Naive B cell (primary cell): Measurements from ENCODE around the gene SSH2. TPM values are rescaled to one million over a fixed set of nuclear protein-coding genes. Genes with fewer than 3 reads are reported as not detected.

ENCODE experiments used
- ATAC-seq, 2 donors: fragments of 150-1000 bp; cut with Tn5 transposase; 2 replicates each; pipeline ENCODE4 v1.10.0; 2021; ENCODE audit warnings: low read depth in 2 of 2, mild to moderate bottlenecking in 2 of 2, moderate library complexity in 2 of 2
- DNase-seq: peaks from one replicate; pipeline ENCODE4 v3.0.0; 2022
- H3K27ac Mint-ChIP-seq, 6 donors: one replicate each; pipeline ENCODE4 v1.8.0; 2020 to 2022; ENCODE audit warnings: mild to moderate bottlenecking in 6 of 6, mixed read lengths in 6 of 6, moderate library complexity in 5 of 6, inconsistent platforms in 2 of 6
- H3K27me3 Mint-ChIP-seq, 3 donors: one replicate each; pipeline ENCODE4 v1.8.0; 2021 to 2022; ENCODE audit warnings: mixed read lengths in 3 of 3, mild to moderate bottlenecking in 1 of 3
- H3K36me3 Mint-ChIP-seq, 2 donors: one replicate each; pipeline ENCODE4 v1.8.0; 2020 to 2022; ENCODE audit warnings: mixed read lengths in 2 of 2, inconsistent platforms in 1 of 2, mild to moderate bottlenecking in 1 of 2
- H3K4me1 Mint-ChIP-seq, 3 donors: one replicate each; pipeline ENCODE4 v1.8.0; 2020 to 2022; ENCODE audit warnings: mixed read lengths in 3 of 3, inconsistent platforms in 1 of 3, mild to moderate bottlenecking in 1 of 3, moderate library complexity in 1 of 3
- H3K4me3 Mint-ChIP-seq, 8 donors: one replicate each; pipeline ENCODE4 v1.8.0; 2020 to 2022; ENCODE audit warnings: mild to moderate bottlenecking in 8 of 8, mixed read lengths in 8 of 8, moderate library complexity in 8 of 8, inconsistent platforms in 2 of 8
- H3K9me3 Mint-ChIP-seq, 7 donors: one replicate each; pipeline ENCODE4 v1.8.0; 2020 to 2022; ENCODE audit warnings: mixed read lengths in 7 of 7, mild to moderate bottlenecking in 5 of 7, inconsistent platforms in 2 of 7, moderate library complexity in 1 of 7
- polyA plus RNA-seq, 6 donors: library from polyadenylated mRNA; unstranded; fragments of 300-500 nt; fragmentation: Illumina TruSeq; gene quantifications; one replicate each; pipeline ENCODE4 v1.2.3, GENCODE V29; 2021; ENCODE audit warnings: low read depth in 6 of 6

Gene SSH2
- polyA plus RNA-seq, 6 donors from 2014 or later, result 46.3 to 96.7 (median 65.5) TPM

DNA sequence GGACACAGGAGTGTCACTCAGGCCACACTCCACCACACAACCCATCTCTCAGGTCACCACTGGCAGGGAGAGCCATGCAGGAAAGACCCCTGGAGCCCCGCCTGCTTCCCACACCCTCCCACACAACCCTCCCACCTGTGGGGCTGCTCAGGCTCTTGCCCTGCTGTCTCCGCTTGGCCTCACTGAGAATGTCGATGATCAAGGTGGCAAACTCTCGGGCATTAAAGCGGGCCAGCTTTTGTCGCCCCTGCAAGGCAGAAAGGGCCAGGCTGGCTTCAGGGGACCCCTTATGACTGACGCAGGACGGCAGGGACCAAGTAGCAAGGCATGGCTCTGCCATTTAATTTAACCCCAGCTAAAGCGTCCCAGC is 353.0 kb downstream of the SSH2 start:
- peaks cover 21 to 32% (median 31%) of the 10 kb centered on the region in 3 donors for H3K4me1 Mint-ChIP-seq
- H3K4me3 Mint-ChIP-seq, result no peak overlapping the region

DNA sequence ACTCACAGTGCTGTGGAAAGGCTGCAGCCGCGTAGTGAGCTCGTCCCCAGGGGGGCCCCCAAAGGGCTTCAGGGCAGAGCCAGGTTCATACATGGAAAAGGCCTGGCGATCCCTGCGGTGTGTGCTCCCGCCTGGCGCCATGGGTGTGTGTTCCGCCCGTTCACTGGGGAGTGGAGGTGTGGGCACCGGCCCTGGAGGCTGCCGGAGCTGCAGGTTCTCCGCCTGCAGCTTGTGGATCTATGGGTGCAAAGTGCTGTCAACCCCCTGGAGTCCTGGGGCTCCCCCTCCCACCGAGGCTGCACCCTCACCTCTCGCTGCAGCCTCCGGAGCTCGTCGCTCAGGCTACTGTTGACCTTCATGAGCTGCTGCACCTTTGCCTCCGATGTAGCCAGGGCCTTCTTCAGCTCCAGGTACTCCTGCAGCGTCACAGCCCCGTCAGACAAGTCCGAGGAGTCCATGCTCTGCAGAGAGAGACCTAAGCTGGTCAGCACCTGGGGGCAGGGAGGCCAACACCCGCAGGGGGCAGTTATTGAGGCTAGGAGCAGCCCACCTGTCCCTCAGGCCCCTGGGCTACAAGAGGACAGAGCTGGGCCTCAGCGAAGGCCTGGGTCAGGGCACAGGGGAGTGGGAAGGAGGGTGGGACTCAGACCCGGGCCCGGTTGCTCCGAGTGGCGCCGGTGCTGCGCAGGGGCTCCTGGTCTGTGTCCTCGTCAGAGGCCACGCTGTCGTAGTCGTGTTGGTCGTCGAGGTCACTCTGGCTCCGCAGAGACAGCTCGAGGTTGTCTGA is 353.6 kb downstream of the SSH2 start:
- Mint-ChIP-seq H3K4me3 (peak overlapping the region in 1 of 8 donors; percentile 33), H3K27ac (no peak overlapping the region), H3K27me3 (no peaks in the 10 kb centered on the region), H3K36me3 (peaks cover 8 to 9% of the 10 kb centered on the region in 2 donors), H3K9me3 (no peaks in the 10 kb centered on the region), H3K4me1 (peaks cover 21 to 35% (median 31%) of the 10 kb centered on the region in 3 donors)
- ATAC-seq (no peak), DNase-seq (no peak)

More for the DNA sequence above, 353.0 kb downstream of the SSH2 start:
- ATAC-seq (no peak), DNase-seq (no peak)
- Mint-ChIP-seq H3K9me3 (no peaks in the 10 kb centered on the region), H3K36me3 (peaks cover 8 to 9% of the 10 kb centered on the region in 2 donors), H3K27ac (no peak overlapping the region), H3K27me3 (no peaks in the 10 kb centered on the region)

Other genes starting within 250 kb of the SSH2 start
- gene EFCAB5, start 11.4 kb upstream of the SSH2 start, polyA plus RNA-seq, result 1 to 10 TPM in 4 of 6 donors, under 1 TPM in 1, not detected in 1; 0.88 to 2.6 (median 1.6) TPM
- gene NSRP1, start 186.6 kb upstream of the SSH2 start, polyA plus RNA-seq, result 10 to 100 TPM; 26.2 to 42.8 (median 34.7) TPM